Measurements from ENCODE around the gene CCDC178. TPM values are rescaled to one million over a fixed set of nuclear protein-coding genes. Genes with fewer than 3 reads are reported as not detected.

Gene CCDC178
- total RNA-seq, 2 donors from 2014 or later, result 0.22 to 0.29 TPM

- Histone ChIP-seq H3K27ac (ENCODE audit: low read depth, low read length) (no peak overlapping the region), H3K36me3 (ENCODE audit: control insufficient read depth, insufficient read depth, low read length) (no peaks in the 10 kb centered on the region), H3K4me1 (ENCODE audit: control insufficient read depth, insufficient read depth, low read length) (no peaks in the 10 kb centered on the region), H3K27me3 (ENCODE audit: control insufficient read depth, insufficient read depth, low read length, poor library complexity, severe bottlenecking) (no peaks in the 10 kb centered on the region), H3K9ac (ENCODE audit: extremely low read depth, low read length, poor library complexity, severe bottlenecking) (no peak overlapping the region), H3K4me3 (ENCODE audit: low read length) (no peak overlapping the region), H3K9me3 (ENCODE audit: control insufficient read depth, low read length) (peaks cover 25% of the 10 kb centered on the region)
- Mint-ChIP-seq H3K4me1 (peaks cover 6% of the 10 kb centered on the region), H3K27me3 (ENCODE audit: insufficient read depth) (no peaks in the 10 kb centered on the region), H3K36me3 (ENCODE audit: low read depth) (peaks cover 10% of the 10 kb centered on the region), H3K4me3 (no peak overlapping the region), H3K9me3 (peaks cover 33% of the 10 kb centered on the region), H3K27ac (no peak overlapping the region)
- peak; percentile 74 for TF ChIP-seq CTCF (conservative IDR thresholded peaks at IDR 0.05)
- DNase-seq, result no peak
- WGBS, 2 experiments (ENCODE audit: insufficient coverage in 1 of 2, insufficient read length in 1 of 2), result 91 to 94% methylated on average over 6 to 7 of the region's 7 CpGs
Observed at GRCh38 chr18:32893915-32894314, 546.6 kb downstream of the CCDC178 start.

- 93 to 100% methylated on average over 2 to 3 of the region's 3 CpGs for WGBS, 2 experiments (ENCODE audit: insufficient coverage in 1 of 2, insufficient read length in 1 of 2)
- no peak for DNase-seq
Observed at GRCh38 chr18:32891797-32892196, 548.7 kb downstream of the CCDC178 start.

GRCh38 chr18:32891130-32891529, 549.4 kb downstream of the CCDC178 start:
- TF ChIP-seq CTCF (conservative IDR thresholded peaks at IDR 0.05), result no peak
- no peak overlapping the region for H3K4me3 ChIP-seq (ENCODE audit: low read length)
- H3K4me1 ChIP-seq (ENCODE audit: control insufficient read depth, insufficient read depth, low read length), result no peaks in the 10 kb centered on the region
- no peaks in the 10 kb centered on the region for H3K27me3 Mint-ChIP-seq (ENCODE audit: insufficient read depth)
- H3K9ac ChIP-seq (ENCODE audit: extremely low read depth, low read length, poor library complexity, severe bottlenecking), result no peak overlapping the region
- H3K27ac ChIP-seq (ENCODE audit: low read depth, low read length), result no peak overlapping the region
- DNase-seq, result no peak
- H3K4me1 Mint-ChIP-seq, result peaks cover 11% of the 10 kb centered on the region
- H3K9me3 ChIP-seq (ENCODE audit: control insufficient read depth, low read length), result peaks cover 2% of the 10 kb centered on the region
- WGBS, 2 experiments (ENCODE audit: insufficient coverage in 1 of 2, insufficient read length in 1 of 2), result 93 to 100% methylated on average over 1 to 2 of the region's 2 CpGs
- peaks cover 5% of the 10 kb centered on the region for H3K9me3 Mint-ChIP-seq
- H3K36me3 ChIP-seq (ENCODE audit: control insufficient read depth, insufficient read depth, low read length), result no peaks in the 10 kb centered on the region
- H3K36me3 Mint-ChIP-seq (ENCODE audit: low read depth), result no peaks in the 10 kb centered on the region
- H3K4me3 Mint-ChIP-seq, result no peak overlapping the region
- H3K27me3 ChIP-seq (ENCODE audit: control insufficient read depth, insufficient read depth, low read length, poor library complexity, severe bottlenecking), result no peaks in the 10 kb centered on the region
- no peak overlapping the region for H3K27ac Mint-ChIP-seq

More at GRCh38 chr18:32891797-32892196, 548.7 kb downstream of the CCDC178 start:
- H3K4me1 ChIP-seq (ENCODE audit: control insufficient read depth, insufficient read depth, low read length), result no peaks in the 10 kb centered on the region
- H3K27me3 ChIP-seq (ENCODE audit: control insufficient read depth, insufficient read depth, low read length, poor library complexity, severe bottlenecking), result no peaks in the 10 kb centered on the region
- peaks cover 11% of the 10 kb centered on the region for H3K4me1 Mint-ChIP-seq
- TF ChIP-seq CTCF (conservative IDR thresholded peaks at IDR 0.05), result no peak
- H3K9me3 ChIP-seq (ENCODE audit: control insufficient read depth, low read length), result peaks cover 9% of the 10 kb centered on the region
- H3K27me3 Mint-ChIP-seq (ENCODE audit: insufficient read depth), result no peaks in the 10 kb centered on the region
- peaks cover under 1% of the 10 kb centered on the region for H3K36me3 Mint-ChIP-seq (ENCODE audit: low read depth)
- H3K9me3 Mint-ChIP-seq, result peaks cover 12% of the 10 kb centered on the region
- no peak overlapping the region for H3K27ac ChIP-seq (ENCODE audit: low read depth, low read length)
- no peak overlapping the region for H3K4me3 ChIP-seq (ENCODE audit: low read length)
- no peak overlapping the region for H3K27ac Mint-ChIP-seq
- H3K36me3 ChIP-seq (ENCODE audit: control insufficient read depth, insufficient read depth, low read length), result no peaks in the 10 kb centered on the region
- no peak overlapping the region for H3K4me3 Mint-ChIP-seq
- H3K9ac ChIP-seq (ENCODE audit: extremely low read depth, low read length, poor library complexity, severe bottlenecking), result no peak overlapping the region

Measured in endodermal cell (in vitro differentiated cells).